ENCODE results near the gene RPTOR. TPM values are rescaled to one million over a fixed set of nuclear protein-coding genes. Genes with fewer than 3 reads are reported as not detected.
"Not testable (repeated sequence)": the region's sequence is repeated elsewhere in the genome, so short reads cannot be mapped to it uniquely, and the experiment has no call there.

RPTOR gene
- total RNA-seq, 2 experiments from 2014 or later, result 48.1 to 87.8 TPM

- H3K9me2 ChIP-seq (ENCODE audit: insufficient read depth, low read length), result no peaks in the 10 kb centered on the region
- ChIA-PET CTCF (ENCODE audit: unreplicated experiment) (no interaction called here), POLR2A (interaction anchor here (0.7 kb wide), 1 partner anchor 17 kb away, joined by 3 read pairs; no protein-coding TSS in a partner anchor)
- no TSS peak for BruUV-seq (replicated peaks)
- H3K79me2 ChIP-seq (ENCODE audit: insufficient read depth, low read depth, low read length), result no peaks in the 10 kb centered on the region
- H3K27ac ChIP-seq (ENCODE audit: low read depth, low read length, poor library complexity, severe bottlenecking), result no peak overlapping the region
- TF ChIP-seq CTCF (conservative IDR thresholded peaks at IDR 0.05; ENCODE audit: low read length) (no peak), EZH2phosphoT487 (IDR thresholded peaks at IDR 0.05; ENCODE audit: borderline replicate concordance, low read depth, low read length) (no peak)
- H3K4me2 ChIP-seq (ENCODE audit: low read length), result no peak overlapping the region
- no peaks in the 10 kb centered on the region for H4K20me1 ChIP-seq (ENCODE audit: insufficient read depth, low read length)
- peaks cover 38% of the 10 kb centered on the region for H3K36me3 ChIP-seq (ENCODE audit: insufficient read depth, low read length)
- H3K4me3 ChIP-seq (ENCODE audit: low read depth, low read length, poor library complexity, severe bottlenecking), result no peak overlapping the region
- H3K4me1 ChIP-seq (ENCODE audit: insufficient read depth, low read length, poor library complexity, severe bottlenecking), result peaks cover 25% of the 10 kb centered on the region
- no peaks in the 10 kb centered on the region for H3K9me3 ChIP-seq (ENCODE audit: low read length)
- no peak for DNase-seq (ENCODE audit: low spot score)
- no peak overlapping the region for H2AFZ ChIP-seq (ENCODE audit: low read length)
- intact Hi-C loops (cut with micrococcal nuclease; ENCODE audit: unreplicated experiment), result no loop called here
These were observed 250.5 kb downstream of the RPTOR start for GRCh38 chr17:80795090-80795580.

- no TSS peak for BruUV-seq (replicated peaks)
- no peak overlapping the region for H3K27ac ChIP-seq (ENCODE audit: low read depth, low read length, poor library complexity, severe bottlenecking)
- H3K4me1 ChIP-seq (ENCODE audit: insufficient read depth, low read length, poor library complexity, severe bottlenecking), result peaks cover 19% of the 10 kb centered on the region
- no peak overlapping the region for H3K4me3 ChIP-seq (ENCODE audit: low read depth, low read length, poor library complexity, severe bottlenecking)
- POLR2A ChIA-PET, result interaction anchor here (0.7 kb wide), 1 partner anchor 17 kb away, joined by 3 read pairs; no protein-coding TSS in a partner anchor
- DNase-seq (ENCODE audit: low spot score), result no peak
- no peaks in the 10 kb centered on the region for H3K79me2 ChIP-seq (ENCODE audit: insufficient read depth, low read depth, low read length)
- H3K9me2 ChIP-seq (ENCODE audit: insufficient read depth, low read length), result no peaks in the 10 kb centered on the region
- no peak overlapping the region for H2AFZ ChIP-seq (ENCODE audit: low read length)
- TF ChIP-seq CTCF (conservative IDR thresholded peaks at IDR 0.05; ENCODE audit: low read length) (no peak), EZH2phosphoT487 (IDR thresholded peaks at IDR 0.05; ENCODE audit: borderline replicate concordance, low read depth, low read length) (no peak)
- CTCF ChIA-PET (ENCODE audit: unreplicated experiment), result no interaction called here
- peaks cover 38% of the 10 kb centered on the region for H3K36me3 ChIP-seq (ENCODE audit: insufficient read depth, low read length)
- no peaks in the 10 kb centered on the region for H4K20me1 ChIP-seq (ENCODE audit: insufficient read depth, low read length)
- intact Hi-C loops (cut with micrococcal nuclease; ENCODE audit: unreplicated experiment), result no loop called here
- H3K9me3 ChIP-seq (ENCODE audit: low read length), result no peaks in the 10 kb centered on the region
- no peak overlapping the region for H3K4me2 ChIP-seq (ENCODE audit: low read length)
These were observed 251.1 kb downstream of the RPTOR start for GRCh38 chr17:80795754-80796153.

GRCh38 chr17:80796430-80796861, 251.8 kb downstream of the RPTOR start:
- no peaks in the 10 kb centered on the region for H3K9me3 ChIP-seq (ENCODE audit: low read length)
- H4K20me1 ChIP-seq (ENCODE audit: insufficient read depth, low read length), result no peaks in the 10 kb centered on the region
- no peaks in the 10 kb centered on the region for H3K79me2 ChIP-seq (ENCODE audit: insufficient read depth, low read depth, low read length)
- H3K4me3 ChIP-seq (ENCODE audit: low read depth, low read length, poor library complexity, severe bottlenecking), result no peak overlapping the region
- TF ChIP-seq EZH2phosphoT487 (IDR thresholded peaks at IDR 0.05; ENCODE audit: borderline replicate concordance, low read depth, low read length), result no peak
- TF ChIP-seq CTCF (conservative IDR thresholded peaks at IDR 0.05; ENCODE audit: low read length), result no peak
- H3K9me2 ChIP-seq (ENCODE audit: insufficient read depth, low read length), result no peaks in the 10 kb centered on the region
- H3K27ac ChIP-seq (ENCODE audit: low read depth, low read length, poor library complexity, severe bottlenecking), result no peak overlapping the region
- intact Hi-C loops (cut with micrococcal nuclease; ENCODE audit: unreplicated experiment), result no loop called here
- peaks cover 33% of the 10 kb centered on the region for H3K36me3 ChIP-seq (ENCODE audit: insufficient read depth, low read length)
- H3K4me2 ChIP-seq (ENCODE audit: low read length), result no peak overlapping the region
- no TSS peak for BruUV-seq (replicated peaks)
- CTCF ChIA-PET (ENCODE audit: unreplicated experiment), result no interaction called here
- H2AFZ ChIP-seq (ENCODE audit: low read length), result no peak overlapping the region
- peaks cover 12% of the 10 kb centered on the region for H3K4me1 ChIP-seq (ENCODE audit: insufficient read depth, low read length, poor library complexity, severe bottlenecking)
- POLR2A ChIA-PET, result interaction anchor here (0.7 kb wide), 1 partner anchor 15 kb away, joined by 4 read pairs; no protein-coding TSS in a partner anchor
- DNase-seq (ENCODE audit: low spot score), result no peak

- Histone ChIP-seq H3K4me1 (ENCODE audit: insufficient read depth, low read length, poor library complexity, severe bottlenecking) (peaks cover 11% of the 10 kb centered on the region), H3K36me3 (ENCODE audit: insufficient read depth, low read length) (peaks cover 30% of the 10 kb centered on the region)
- H4K20me1 ChIP-seq (ENCODE audit: insufficient read depth, low read length); DNase-seq (ENCODE audit: low spot score); H3K9me3 ChIP-seq (ENCODE audit: low read length); H2AFZ ChIP-seq (ENCODE audit: low read length); H3K79me2 ChIP-seq (ENCODE audit: insufficient read depth, low read depth, low read length); intact Hi-C loops (cut with micrococcal nuclease; ENCODE audit: unreplicated experiment); H3K4me2 ChIP-seq (ENCODE audit: low read length); BruUV-seq (replicated peaks); H3K27ac ChIP-seq (ENCODE audit: low read depth, low read length, poor library complexity, severe bottlenecking); CTCF ChIA-PET (ENCODE audit: unreplicated experiment); H3K4me3 ChIP-seq (ENCODE audit: low read depth, low read length, poor library complexity, severe bottlenecking); H3K9me2 ChIP-seq (ENCODE audit: insufficient read depth, low read length): not testable (repeated sequence)
- POLR2A ChIA-PET, result interaction anchor here (0.7 kb wide), 1 partner anchor 16 kb away, joined by 4 read pairs; no protein-coding TSS in a partner anchor
These were observed 252.6 kb downstream of the RPTOR start for GRCh38 chr17:80797222-80797621.

All from OCI-LY7 (cell line).